HFFc6 (cell line): ENCODE data around the gene DLG2. TPM values are rescaled to one million over a fixed set of nuclear protein-coding genes. Genes with fewer than 3 reads are reported as not detected.

Experiments used
- DNase-seq: peaks from one replicate; pipeline ENCODE4 v3.0.0-alpha.2; 2018
- H3K27ac Mint-ChIP-seq: 2 replicates; pipeline ENCODE4 v1.8.0; 2020; ENCODE audit warnings: mild to moderate bottlenecking, mixed read lengths
- H3K27me3 Mint-ChIP-seq: 2 replicates; pipeline ENCODE4 v1.8.0; 2021; ENCODE audit warnings: mild to moderate bottlenecking, moderate library complexity, mixed read lengths; ENCODE audit not compliant: insufficient read depth
- H3K36me3 Mint-ChIP-seq: 2 replicates; pipeline ENCODE4 v1.8.0; 2021; ENCODE audit warnings: low read depth, mixed read lengths
- H3K4me1 Mint-ChIP-seq: 2 replicates; pipeline ENCODE4 v1.8.0; 2020; ENCODE audit warnings: low read depth, mixed read lengths
- H3K4me3 Mint-ChIP-seq: 2 replicates; pipeline ENCODE4 v1.8.0; 2020; ENCODE audit warnings: mild to moderate bottlenecking, moderate library complexity, mixed read lengths
- H3K9me3 Mint-ChIP-seq: 2 replicates; pipeline ENCODE4 v1.8.0; 2020; ENCODE audit warnings: mild to moderate bottlenecking, mixed read lengths
- CTCF ChIP-seq: fragments of 200-600 bp; sonication (generic); IDR thresholded peaks from 2 replicates; pipeline ENCODE4 v1.5.0; 2021; ENCODE audit warnings: antibody characterized with exemption, mild to moderate bottlenecking
- total RNA-seq, 6 experiments: library from RNA; stranded (reverse); fragmentation: NEBNext Ultra II Directional; extraction: Animal tissue kit (Norgen Biotek cat#: 25700); gene quantifications; 2 replicates in 1 of 6; 3 replicates in 5 of 6; pipeline ENCODE4 v1.2.3, GENCODE V29; 2021

The DLG2 gene
- total RNA-seq, 6 experiments from 2014 or later: 0.39 to 1.00 (median 0.80) TPM; not detected in 1

DNA sequence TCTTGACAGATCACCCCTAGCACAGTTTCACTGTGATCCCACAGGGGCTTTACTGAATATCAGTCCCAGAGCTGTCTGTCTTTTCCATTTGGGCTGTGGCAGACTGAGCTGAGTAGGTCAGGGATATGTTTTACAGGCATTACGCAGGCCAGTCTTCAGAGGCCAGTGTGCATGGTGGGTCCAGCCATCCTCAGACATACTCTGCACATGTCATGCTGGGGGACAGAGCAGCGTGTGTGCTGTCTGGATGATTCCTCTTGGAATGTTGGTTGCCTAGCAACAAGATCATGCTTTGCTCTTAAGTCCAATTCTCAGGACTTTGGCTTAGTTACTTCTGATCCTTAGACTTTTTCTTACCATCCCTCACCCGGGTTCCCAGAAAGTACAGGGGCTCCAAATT is 736.5 kb downstream of the DLG2 start:
- Mint-ChIP-seq H3K36me3 (no peaks in the 10 kb centered on the region), H3K4me3 (no peak overlapping the region), H3K4me1 (peaks cover 21% of the 10 kb centered on the region), H3K27ac (no peak overlapping the region), H3K27me3 (no peaks in the 10 kb centered on the region; the same call in 1 of the 2 replicates), H3K9me3 (no peaks in the 10 kb centered on the region; the same call in 1 of the 2 replicates)
- no peak for DNase-seq
- no peak for TF ChIP-seq CTCF

DNA sequence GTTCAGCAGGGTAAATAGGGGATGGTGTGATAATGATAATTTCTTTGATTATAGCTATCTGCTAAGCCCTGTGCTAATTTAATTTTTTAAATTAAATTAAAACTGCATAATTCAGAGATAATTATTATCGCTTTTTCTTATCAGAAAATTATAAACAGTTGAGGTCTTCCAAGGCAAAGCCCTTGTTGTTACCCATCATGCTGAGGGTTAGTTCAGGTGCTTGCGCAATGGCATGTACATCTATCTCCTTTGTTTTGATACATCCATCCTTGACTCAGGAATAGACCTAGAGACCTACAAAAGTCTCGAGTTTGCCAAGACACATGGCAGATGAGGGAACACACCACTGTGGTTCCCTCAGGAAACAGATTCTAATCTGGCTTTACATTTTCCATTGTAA is 737.6 kb downstream of the DLG2 start:
- Mint-ChIP-seq H3K27me3 (no peaks in the 10 kb centered on the region; the same call in 1 of the 2 replicates), H3K9me3 (no peaks in the 10 kb centered on the region; the same call in 1 of the 2 replicates), H3K36me3 (no peaks in the 10 kb centered on the region), H3K4me3 (no peak overlapping the region), H3K27ac (no peak overlapping the region), H3K4me1 (peaks cover 21% of the 10 kb centered on the region)
- no peak for DNase-seq
- TF ChIP-seq CTCF: no peak

DNA sequence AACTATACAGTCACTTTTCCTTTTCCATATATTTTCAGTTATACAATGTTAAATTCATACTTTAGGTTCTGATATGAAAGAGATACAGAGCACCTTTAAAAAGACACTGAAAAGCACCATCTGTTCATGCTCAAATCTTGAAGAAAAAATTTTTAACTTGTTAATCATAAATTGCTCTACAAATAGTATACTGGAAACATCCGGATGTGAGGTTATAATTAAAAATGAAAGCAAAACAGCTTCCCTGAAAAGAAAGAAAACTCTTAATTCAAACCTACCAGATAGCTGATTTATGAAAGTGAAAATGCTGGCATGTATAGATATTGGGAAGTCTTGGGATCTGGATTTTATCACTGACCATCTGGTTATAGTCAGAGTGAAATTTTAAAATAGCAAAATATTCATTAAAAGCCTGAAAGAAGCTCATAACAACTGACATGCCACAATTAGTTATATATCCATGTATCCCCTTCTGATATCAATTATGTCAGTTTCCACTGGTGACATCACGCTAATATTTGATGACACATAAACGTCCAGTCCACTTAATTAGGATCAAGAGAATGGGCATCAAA is 740.0 kb downstream of the DLG2 start:
- DNase-seq: no peak
- H3K9me3 Mint-ChIP-seq: no peaks in the 10 kb centered on the region
- peaks cover 21% of the 10 kb centered on the region for H3K4me1 Mint-ChIP-seq
- TF ChIP-seq CTCF: no peak
- H3K36me3 Mint-ChIP-seq: no peaks in the 10 kb centered on the region
- no peaks in the 10 kb centered on the region; the same call in 1 of the 2 replicates for H3K27me3 Mint-ChIP-seq
- peak overlapping the region; percentile 49; the same call in 1 of the 2 replicates for H3K4me3 Mint-ChIP-seq
- no peak overlapping the region; the same call in 1 of the 2 replicates for H3K27ac Mint-ChIP-seq

- peak; percentile 15 for DNase-seq
- Mint-ChIP-seq H3K27me3 (no peaks in the 10 kb centered on the region; the same call in 1 of the 2 replicates), H3K27ac (no peak overlapping the region)
Observed at GRCh38 chr11:84886344-84886743, 740.8 kb downstream of the DLG2 start.

DNA sequence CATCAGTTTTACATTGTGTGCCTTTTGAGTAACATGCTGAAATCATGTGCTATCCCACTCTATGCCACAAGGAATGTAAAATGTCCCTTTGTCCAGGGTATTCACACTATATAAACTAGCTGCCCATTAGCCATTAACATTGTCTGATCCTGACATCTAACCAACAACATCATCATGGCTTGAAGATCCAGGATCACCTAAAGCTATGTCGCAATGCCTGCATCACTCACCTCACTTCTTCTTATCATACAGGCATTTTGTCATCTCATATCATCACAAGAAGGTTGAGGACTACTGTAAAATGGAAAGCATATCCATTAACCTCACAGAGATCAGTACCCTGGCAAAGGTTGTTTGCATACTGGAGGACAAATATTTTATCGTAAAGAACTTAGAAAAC is 742.3 kb downstream of the DLG2 start:
- Mint-ChIP-seq H3K36me3 (no peaks in the 10 kb centered on the region), H3K4me1 (peaks cover 21% of the 10 kb centered on the region), H3K27ac (no peak overlapping the region), H3K27me3 (no peaks in the 10 kb centered on the region), H3K4me3 (no peak overlapping the region), H3K9me3 (no peaks in the 10 kb centered on the region)
- DNase-seq: no peak
- TF ChIP-seq CTCF: no peak

More at GRCh38 chr11:84886344-84886743, 740.8 kb downstream of the DLG2 start:
- H3K9me3 Mint-ChIP-seq: no peaks in the 10 kb centered on the region
- TF ChIP-seq CTCF: no peak
- peaks cover 21% of the 10 kb centered on the region for H3K4me1 Mint-ChIP-seq
- no peak overlapping the region for H3K4me3 Mint-ChIP-seq
- H3K36me3 Mint-ChIP-seq: no peaks in the 10 kb centered on the region
